ENCODE data around the gene ZNF655.
A peak's percentile ranks its signal among the peaks of the same experiment; 100 is the strongest.
"Not testable (repeated sequence)": the region's sequence is repeated elsewhere in the genome, so short reads cannot be mapped to it uniquely, and the experiment has no call there.

ZNF655 gene

DNA sequence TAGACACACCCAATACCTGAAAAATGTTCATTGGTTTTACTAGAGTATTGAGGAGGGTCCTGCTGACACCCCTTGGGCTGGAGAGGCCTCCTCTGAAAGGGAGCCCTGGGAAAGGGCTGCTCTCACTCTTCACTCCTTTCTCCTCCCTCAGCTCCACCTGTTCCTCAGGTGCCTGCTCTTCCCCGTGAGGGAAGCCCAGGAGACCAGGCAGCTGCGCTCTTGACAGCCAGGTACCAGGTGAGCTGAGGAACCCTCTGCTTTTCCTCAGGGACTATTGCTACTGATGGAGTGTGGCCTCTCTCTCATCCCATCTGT, 3.3 kb downstream of the ZNF655 start:
- no peak for DNase-seq

DNA sequence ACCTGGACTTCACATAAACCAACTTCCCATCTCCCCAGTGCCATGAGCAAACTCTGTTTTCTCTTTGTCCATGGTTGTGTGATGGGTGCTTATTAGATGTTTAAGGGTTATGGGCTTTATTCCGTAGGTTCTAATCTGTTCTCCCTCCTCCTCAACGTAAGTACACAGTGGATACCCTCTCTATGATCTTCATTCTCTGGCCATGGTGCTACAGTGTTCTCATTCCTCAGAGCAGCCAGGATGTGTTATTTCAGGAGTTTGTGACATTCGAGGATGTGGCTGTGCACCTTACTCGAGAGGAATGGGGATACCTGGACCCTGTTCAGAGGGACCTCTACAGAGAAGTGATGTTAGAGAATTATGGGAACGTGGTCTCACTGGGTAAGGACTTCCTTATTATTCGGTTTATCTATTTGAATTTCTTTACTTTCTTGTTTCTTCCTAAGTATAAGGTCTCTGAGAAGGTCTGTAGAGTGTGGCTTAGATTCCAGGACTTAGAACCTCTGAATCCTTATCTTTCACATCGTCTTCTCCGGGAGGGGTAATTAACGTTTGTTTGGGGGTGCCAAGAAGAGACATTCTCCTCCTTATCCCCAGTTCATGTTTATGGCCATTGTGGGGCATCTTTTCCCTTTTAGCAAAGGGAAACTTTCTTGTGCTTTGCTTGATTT, 3.8 kb downstream of the ZNF655 start:
- DNase-seq, result no peak

- no peak for DNase-seq
Measured at GRCh38 chr7:99562832-99563231, 4.4 kb downstream of the ZNF655 start.

GRCh38 chr7:99563650-99564049, 5.2 kb downstream of the ZNF655 start:
- no peak for DNase-seq

DNA sequence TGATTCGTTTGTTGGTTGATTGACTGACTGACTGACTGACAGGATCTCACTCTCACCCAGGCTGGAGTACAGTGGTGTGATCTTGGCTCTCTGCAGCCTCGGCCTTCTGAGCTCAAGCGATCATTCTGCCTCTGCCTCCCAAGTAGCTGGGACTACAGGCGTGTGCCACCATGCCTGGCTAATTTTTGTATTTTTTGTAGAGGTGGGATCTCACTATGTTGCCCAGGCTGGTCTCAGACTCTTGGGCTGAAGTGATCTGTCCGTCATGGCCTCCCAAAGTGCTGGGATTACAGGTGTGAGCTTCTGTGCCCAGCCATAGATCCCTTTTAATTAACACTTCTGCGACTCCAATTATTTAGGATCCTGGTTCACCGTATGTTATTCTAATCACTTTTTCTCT, 10.3 kb downstream of the ZNF655 start:
- not testable (repeated sequence) for DNase-seq

DNA sequence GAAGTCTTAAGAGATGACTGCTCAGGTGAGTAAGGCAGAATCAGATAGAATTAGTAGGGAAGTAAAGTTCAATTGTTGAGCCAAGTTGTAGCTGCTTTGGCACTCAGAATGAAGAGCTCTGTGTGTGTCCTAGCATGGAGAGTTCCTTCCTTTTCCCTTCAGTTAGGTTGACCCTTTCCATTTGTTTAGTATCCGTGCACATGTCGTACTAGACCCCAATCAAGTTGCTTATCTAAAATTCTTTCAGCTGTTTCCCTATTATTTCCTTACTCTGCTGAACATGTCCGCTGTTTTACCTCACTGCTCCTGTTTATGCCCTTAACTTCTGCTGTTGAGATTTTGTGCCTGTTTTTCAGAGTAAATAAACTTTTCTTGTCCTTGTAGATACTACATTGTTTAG, 13.3 kb downstream of the ZNF655 start:
- no peak for DNase-seq

DNA sequence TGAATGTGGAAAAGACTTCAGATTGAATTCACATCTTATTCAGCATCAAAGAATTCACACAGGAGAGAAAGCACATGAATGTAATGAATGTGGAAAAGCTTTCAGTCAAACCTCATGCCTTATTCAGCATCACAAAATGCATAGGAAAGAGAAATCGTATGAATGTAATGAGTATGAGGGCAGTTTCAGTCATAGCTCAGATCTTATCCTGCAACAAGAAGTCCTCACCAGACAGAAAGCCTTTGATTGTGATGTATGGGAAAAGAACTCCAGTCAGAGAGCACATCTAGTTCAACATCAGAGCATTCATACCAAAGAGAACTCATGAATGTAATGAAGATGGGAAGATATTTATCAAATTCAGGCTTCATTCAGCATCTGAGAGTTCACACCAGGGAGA, 14.8 kb downstream of the ZNF655 start:
- no peak for DNase-seq

DNA sequence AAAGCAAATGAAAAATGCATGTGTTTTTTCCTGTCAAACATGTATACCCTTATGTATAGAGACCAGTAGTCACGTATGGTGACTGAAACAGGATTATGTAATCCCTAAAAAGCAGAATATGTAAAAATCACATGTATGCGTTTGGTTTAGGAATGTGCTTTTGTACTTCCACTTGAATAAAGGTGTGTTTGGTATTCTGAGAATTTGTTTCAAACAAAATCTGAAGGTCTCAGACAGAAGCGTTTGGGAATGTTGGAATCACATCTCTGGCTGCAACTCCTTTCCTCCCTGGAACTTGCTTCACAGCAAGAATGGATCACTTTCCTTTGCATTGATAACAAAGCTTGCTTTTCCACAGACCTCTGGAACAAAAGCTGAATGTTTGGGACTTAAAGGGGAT, 17.8 kb downstream of the ZNF655 start:
- DNase-seq, result no peak

DNA sequence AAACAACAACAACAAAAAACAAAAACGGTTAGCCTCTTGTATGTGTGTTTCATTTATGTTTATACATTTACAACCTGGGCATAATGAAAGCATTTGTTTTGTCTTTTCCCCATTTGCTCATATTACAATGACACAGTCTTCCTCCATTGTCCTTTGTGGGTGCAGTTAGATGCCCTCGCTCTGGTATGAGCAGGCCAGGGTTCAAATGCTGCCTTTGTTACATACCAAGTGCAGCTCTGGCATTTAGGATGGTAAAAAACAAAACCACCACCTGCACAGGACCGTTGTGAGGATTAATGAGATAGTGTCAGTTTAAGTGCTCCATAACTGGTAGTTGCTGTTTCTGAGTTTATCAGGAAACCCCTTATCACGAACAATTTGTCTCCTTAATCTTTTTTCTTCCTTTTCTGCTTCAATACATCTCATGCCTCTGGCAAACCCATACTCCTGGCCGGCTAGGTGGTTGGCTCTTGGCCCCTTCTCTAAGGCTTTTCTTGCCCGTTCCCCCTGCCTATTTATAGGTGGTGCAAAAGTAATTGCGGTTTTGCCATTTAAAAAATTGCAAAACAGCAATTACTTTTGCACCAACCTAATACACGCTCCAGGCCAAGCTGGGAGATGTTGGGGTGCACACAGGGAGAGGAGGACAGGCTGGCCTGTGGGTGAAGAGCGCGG, 21.0 kb downstream of the ZNF655 start:
- DNase-seq, result no peak

- peak; percentile 63 for DNase-seq
Measured at GRCh38 chr7:99579956-99580777, 21.7 kb downstream of the ZNF655 start.

DNA sequence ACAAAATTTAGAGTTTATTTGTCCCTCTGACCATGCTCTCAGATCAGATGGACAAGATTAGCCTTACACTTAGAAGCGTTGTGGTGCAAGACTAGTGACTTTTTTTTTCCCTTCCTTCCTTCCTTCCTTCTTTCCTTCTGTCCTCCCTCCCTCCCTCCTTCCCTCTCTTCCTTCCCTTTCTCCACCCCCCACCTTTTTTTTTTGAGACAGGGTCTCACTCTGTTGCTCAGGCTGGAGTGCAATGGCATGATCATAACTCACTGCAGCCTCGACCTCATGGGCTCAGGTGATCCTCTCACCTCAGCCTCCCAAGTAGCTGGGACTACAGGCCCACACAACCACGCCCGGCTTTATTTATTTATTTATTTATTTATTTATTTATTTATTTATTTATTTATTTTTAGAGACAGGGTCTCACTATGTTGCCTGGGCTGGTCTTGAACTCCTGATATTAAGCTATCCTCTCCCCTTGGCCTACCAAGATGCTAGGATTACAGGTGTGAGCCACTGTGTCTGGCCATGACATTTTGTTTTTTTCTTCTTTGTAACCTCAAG, 22.4 kb downstream of the ZNF655 start:
- not testable (repeated sequence) for DNase-seq

GRCh38 chr7:99588868-99589267, 30.4 kb downstream of the ZNF655 start:
- DNase-seq, result no peak

DNA sequence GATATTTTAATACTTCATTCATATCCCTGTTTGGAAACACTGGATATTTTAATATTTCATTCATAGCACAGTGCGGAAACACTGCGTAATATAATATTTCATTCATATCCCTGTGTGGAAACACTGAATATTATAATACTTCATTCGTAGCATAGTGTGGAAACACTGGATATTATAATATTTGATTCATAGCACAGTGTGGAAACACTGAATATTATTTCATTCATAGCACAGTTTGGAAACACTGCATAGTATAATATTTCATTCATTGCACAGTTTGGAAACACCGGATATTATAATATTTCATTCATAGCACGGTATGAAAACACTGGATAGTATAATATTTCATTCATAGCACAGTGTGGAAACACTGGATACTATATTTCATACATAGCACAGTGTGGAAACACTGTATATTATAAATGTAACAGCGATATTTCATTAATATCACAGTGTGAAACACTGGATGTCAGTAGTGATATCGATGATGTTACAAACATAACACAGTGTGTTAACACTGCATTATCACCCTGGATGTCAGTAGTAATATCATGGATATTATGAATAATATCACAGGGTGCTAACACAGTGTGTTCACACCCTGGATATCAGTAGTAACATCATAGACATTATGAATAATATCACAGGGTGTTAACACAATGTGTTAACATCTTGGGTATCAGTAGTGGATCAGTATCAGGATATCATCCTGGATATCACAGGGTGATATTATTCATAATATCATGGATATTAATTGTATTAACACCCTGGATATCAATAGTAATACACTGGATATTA, 36.7 kb downstream of the ZNF655 start:
- DNase-seq, result no peak

GRCh38 chr7:99596408-99596955, 38.0 kb downstream of the ZNF655 start:
- DNase-seq, result no peak

DNA sequence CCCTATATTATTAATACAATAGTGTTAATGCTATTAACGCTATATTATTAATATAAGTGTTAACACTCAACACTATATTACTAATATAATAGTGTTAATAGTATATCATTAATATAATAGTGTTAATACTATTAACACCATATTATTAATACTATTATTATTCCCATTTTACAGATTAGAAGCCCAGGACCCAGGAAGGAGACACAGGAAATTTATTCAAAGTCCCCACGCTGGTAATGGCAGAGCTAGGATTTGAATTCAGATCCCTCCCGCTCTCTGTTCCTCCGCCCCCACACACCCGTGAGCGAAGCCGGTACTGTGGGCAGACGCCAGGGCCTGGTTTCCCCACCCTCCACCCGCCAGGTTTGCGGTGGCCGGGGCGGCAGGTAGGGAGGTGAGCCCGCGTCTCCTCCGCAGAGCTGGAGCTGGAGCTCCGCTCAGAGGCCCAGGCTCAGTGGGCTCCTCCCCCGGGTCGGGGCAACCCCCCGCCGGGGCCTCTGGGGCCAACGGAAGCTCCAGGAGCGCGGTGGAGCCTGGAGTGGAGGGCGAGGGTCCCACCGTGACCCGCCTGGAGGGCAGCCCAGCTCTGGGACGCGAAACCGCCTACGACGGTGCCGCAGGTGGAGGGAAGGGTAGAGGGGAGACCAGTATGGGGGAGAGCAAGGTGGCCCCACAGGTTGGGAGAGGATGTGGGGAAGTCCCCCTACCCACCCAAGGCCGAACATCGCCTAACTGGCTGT, 39.5 kb downstream of the ZNF655 start, which contains the start of gene TMEM225B:
Gene TMEM225B, plus strand, starts transcription at position 506 of the 740 bp plus-strand sequence. CDS start 6,122 bp downstream, outside the sequence.
- DNase-seq, result no peak

DNA sequence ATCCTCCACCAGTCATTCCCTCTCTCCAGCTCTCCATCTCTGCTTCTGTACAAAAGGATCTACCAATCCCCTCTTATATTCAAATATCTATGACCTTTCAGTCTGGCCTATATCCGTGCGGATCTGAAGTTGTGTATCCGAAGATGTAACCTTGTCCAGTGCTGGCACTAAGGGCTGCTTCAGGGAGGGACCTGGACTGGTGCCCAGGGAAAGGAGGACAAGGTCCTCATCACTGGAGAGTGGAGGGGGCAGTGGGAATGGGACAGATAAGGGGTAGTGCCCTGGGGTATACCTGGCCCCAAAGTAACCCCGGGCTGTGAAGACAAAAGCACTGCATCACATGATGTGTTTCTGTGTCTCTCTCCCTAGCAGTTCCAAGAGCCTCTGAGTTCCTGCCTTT, 41.4 kb downstream of the ZNF655 start:
- no peak for DNase-seq

- DNase-seq, result no peak
Measured at GRCh38 chr7:99601656-99602310, 43.3 kb downstream of the ZNF655 start.

- no peak for DNase-seq
Measured at GRCh38 chr7:99605527-99605926, 47.1 kb downstream of the ZNF655 start.

- DNase-seq, result no peak
Measured at GRCh38 chr7:99606531-99606930, 48.1 kb downstream of the ZNF655 start.

GRCh38 chr7:99607548-99607947, 49.1 kb downstream of the ZNF655 start:
- DNase-seq, result no peak

GRCh38 chr7:99614495-99614894, 56.1 kb downstream of the ZNF655 start:
- DNase-seq, result no peak
